PC-3 (cell line): ENCODE results near the gene LRRC71.

Experiments used
- CTCF ChIP-seq: fragments of 300-600 bp; sonication (generic); conservative IDR thresholded peaks from 2 replicates; pipeline ENCODE4 v1.5.1; 2017; ENCODE audit warnings: antibody characterized with exemption, low read depth, mild to moderate bottlenecking, low read length
- EZH2phosphoT487 ChIP-seq: fragments of 300-600 bp; sonication (generic); IDR thresholded peaks from 2 replicates; pipeline ENCODE4 v1.6.1; 2018; ENCODE audit warnings: mild to moderate bottlenecking, antibody characterized with exemption, low read length, borderline replicate concordance

- TF ChIP-seq CTCF (no peak), EZH2phosphoT487 (no peak)
Observed at GRCh38 chr1:156957634-156958033, 37.2 kb downstream of the LRRC71 start.
